Sigmoid colon (tissue), 7 donors: ENCODE measurements around the gene MRRF. TPM values are rescaled to one million over a fixed set of nuclear protein-coding genes. Genes with fewer than 3 reads are reported as not detected.
"Not testable (repeated sequence)": the region's sequence is repeated elsewhere in the genome, so short reads cannot be mapped to it uniquely, and the experiment has no call there.

Experiments used
- DNase-seq: peaks from one replicate; pipeline ENCODE4 v3.0.0-alpha.2; 2019
- H3K27ac ChIP-seq, 4 donors: fragments of 200-600 bp; sonication (generic); one replicate each; pipeline ENCODE4 v1.5.1; 2016 to 2019; ENCODE audit warnings: mild to moderate bottlenecking in 1 of 4
- H3K27me3 ChIP-seq, 3 donors: fragments of 200-600 bp; sonication (generic); one replicate each; pipeline ENCODE4 v1.5.1; 2019; ENCODE audit warnings: mild to moderate bottlenecking in 1 of 3
- H3K36me3 ChIP-seq, 4 donors: fragments of 200-600 bp; sonication (generic); one replicate each; pipeline ENCODE4 v1.5.1; 2016 to 2019
- H3K4me1 ChIP-seq, 4 donors: fragments of 200-600 bp; sonication (generic); one replicate each; pipeline ENCODE4 v1.5.1; 2017 to 2019
- H3K4me3 ChIP-seq, 4 donors: fragments of 200-600 bp; sonication (generic); one replicate each; pipeline ENCODE4 v1.5.1; 2017 to 2019; ENCODE audit warnings: mild to moderate bottlenecking in 2 of 4, moderate library complexity in 1 of 4
- H3K9me3 ChIP-seq, 4 donors: fragments of 200-600 bp in 3 of 4; sonication (generic) in 3 of 4; one replicate each; pipeline versions ENCODE4 v1.5.1 to v1.6.1; 2013 to 2019
- EP300 ChIP-seq, 4 donors: sonication (generic); formaldehyde crosslinking; IDR thresholded peaks; one replicate each; pipeline ENCODE4 v1.6.1; 2017; ENCODE audit warnings: antibody characterized with exemption in 4 of 4
- POLR2A ChIP-seq, 2 donors: fragments of 450-650 bp; IDR thresholded peaks; one replicate each; pipeline ENCODE4 v1.6.1; 2016; ENCODE audit warnings: antibody characterized with exemption in 2 of 2, mild to moderate bottlenecking in 2 of 2, moderate library complexity in 2 of 2
- POLR2AphosphoS5 ChIP-seq, 4 donors: sonication (generic); formaldehyde crosslinking; IDR thresholded peaks; one replicate each; pipeline ENCODE4 v1.6.1; 2017; ENCODE audit warnings: antibody characterized with exemption in 4 of 4
- WGBS, 2 donors: extraction: QIAGEN DNeasy Blood & Tissue Kit; methylation state at CpG; one replicate each; pipeline ENCODE4 v1.1.7; 2013; 5-methylcytosine and 5-hydroxymethylcytosine counted together
- intact Hi-C: fragments of 100-400 bp; cut with DNase I; formaldehyde crosslinking; loops from one replicate; pipeline ENCODE4 v1.15.1; 2023
- polyA plus RNA-seq, 3 donors: library from polyadenylated mRNA; stranded (reverse); fragments of 200-250 nt; gene quantifications; one replicate each; pipeline ENCODE4 v1.2.3, GENCODE V29; 2013
- total RNA-seq, 4 donors: library from RNA; depleted of rRNA; stranded (reverse); fragments of >200 nt; gene quantifications; one replicate each; pipeline ENCODE4 v1.1.0, GENCODE V29; 2016
- TF ChIP-seq, protein P1 (sequence below), 4 experiments: fragments of 450-650 bp in 3 of 4; fragments of 200-600 bp in 1 of 4; IDR thresholded peaks; one replicate each; pipeline ENCODE4 v1.5.1; 2016 to 2019; ENCODE audit warnings: antibody characterized with exemption in 4 of 4, mild to moderate bottlenecking in 3 of 4, moderate library complexity in 2 of 4
- donor health status: healthy with polysubstance abuse.
- donor health status: Bipolar disorder and iron deficiency.
- donor health status: healthy.

The MRRF gene
- total and polyA plus RNA-seq, 7 donors, result 29.9 to 46.7 (median 38.2) TPM

DNA sequence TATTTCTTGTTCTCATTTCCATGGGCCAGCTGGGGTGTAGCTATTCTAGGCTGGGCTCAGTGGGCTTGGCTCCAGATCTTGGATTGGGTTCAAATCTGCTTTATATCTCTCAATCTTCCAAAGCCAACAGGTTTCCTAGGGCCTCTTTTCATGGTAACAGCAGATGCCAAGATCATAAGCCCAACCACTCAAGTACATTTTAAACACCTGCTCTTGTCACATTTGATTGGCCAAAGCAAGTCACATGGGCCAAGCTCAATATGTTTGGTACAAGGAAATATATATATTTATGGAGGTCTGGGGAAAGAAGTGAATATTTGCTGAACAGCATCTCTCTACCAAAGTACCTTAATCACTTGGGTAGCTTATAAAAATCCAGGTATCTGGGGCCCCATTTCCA is 49.5 kb downstream of the MRRF start:
- TF ChIP-seq EP300 (IDR thresholded peaks at IDR 0.05), result no peak
- TF ChIP-seq, protein P1, sequence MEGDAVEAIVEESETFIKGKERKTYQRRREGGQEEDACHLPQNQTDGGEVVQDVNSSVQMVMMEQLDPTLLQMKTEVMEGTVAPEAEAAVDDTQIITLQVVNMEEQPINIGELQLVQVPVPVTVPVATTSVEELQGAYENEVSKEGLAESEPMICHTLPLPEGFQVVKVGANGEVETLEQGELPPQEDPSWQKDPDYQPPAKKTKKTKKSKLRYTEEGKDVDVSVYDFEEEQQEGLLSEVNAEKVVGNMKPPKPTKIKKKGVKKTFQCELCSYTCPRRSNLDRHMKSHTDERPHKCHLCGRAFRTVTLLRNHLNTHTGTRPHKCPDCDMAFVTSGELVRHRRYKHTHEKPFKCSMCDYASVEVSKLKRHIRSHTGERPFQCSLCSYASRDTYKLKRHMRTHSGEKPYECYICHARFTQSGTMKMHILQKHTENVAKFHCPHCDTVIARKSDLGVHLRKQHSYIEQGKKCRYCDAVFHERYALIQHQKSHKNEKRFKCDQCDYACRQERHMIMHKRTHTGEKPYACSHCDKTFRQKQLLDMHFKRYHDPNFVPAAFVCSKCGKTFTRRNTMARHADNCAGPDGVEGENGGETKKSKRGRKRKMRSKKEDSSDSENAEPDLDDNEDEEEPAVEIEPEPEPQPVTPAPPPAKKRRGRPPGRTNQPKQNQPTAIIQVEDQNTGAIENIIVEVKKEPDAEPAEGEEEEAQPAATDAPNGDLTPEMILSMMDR (IDR thresholded peaks at IDR 0.05), result no peak
- TF ChIP-seq POLR2AphosphoS5 (IDR thresholded peaks at IDR 0.05), result no peak
- no peak for TF ChIP-seq POLR2A (IDR thresholded peaks at IDR 0.05)
- H3K4me1 ChIP-seq, result peaks cover 0 to 29% (median 15%) of the 10 kb centered on the region in 4 donors
- no peaks in the 10 kb centered on the region for H3K27me3 ChIP-seq
- intact Hi-C loops, result no loop called here
- H3K4me3 ChIP-seq, result no peak overlapping the region
- no peak for DNase-seq
- no peak overlapping the region for H3K27ac ChIP-seq
- no peaks in the 10 kb centered on the region for H3K9me3 ChIP-seq
- peaks cover 0 to 38% (median 19%) of the 10 kb centered on the region in 4 donors for H3K36me3 ChIP-seq

DNA sequence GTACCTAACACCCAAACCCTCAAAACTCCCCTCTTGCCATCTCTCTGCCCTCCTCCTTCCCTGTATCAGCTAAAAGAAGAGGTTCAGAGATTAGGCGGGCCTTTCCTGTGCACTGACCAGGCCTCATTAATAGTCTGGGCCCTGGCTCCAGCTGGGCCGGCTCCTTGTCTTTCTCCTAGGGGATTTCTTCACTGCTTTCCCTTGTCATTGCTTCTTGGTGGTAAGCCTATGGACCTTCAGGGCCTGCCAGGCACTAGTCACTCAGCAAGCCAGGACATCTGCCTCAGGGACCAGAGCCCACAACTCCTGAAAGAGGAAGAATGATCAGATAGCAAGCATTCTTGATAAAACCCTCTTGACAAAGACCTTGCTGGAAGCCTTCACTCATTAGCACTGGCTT is 50.9 kb downstream of the MRRF start:
- DNase-seq, result no peak
- WGBS, 2 donors, result 88 to 90% methylated on average over 2 of the region's 2 CpGs
- Histone ChIP-seq H3K9me3 (no peaks in the 10 kb centered on the region), H3K27ac (peak overlapping the region in 2 of 4 donors; percentile 3 to 80), H3K4me1 (peaks cover 0 to 38% (median 26%) of the 10 kb centered on the region in 4 donors), H3K36me3 (peaks cover 0 to 36% (median 19%) of the 10 kb centered on the region in 4 donors), H3K4me3 (no peak overlapping the region), H3K27me3 (no peaks in the 10 kb centered on the region)
- intact Hi-C loops, result no loop called here
- TF ChIP-seq POLR2A (IDR thresholded peaks at IDR 0.05), result no peak
- TF ChIP-seq, protein P1 (IDR thresholded peaks at IDR 0.05), result no peak
- TF ChIP-seq POLR2AphosphoS5 (IDR thresholded peaks at IDR 0.05), result no peak
- no peak for TF ChIP-seq EP300 (IDR thresholded peaks at IDR 0.05)

DNA sequence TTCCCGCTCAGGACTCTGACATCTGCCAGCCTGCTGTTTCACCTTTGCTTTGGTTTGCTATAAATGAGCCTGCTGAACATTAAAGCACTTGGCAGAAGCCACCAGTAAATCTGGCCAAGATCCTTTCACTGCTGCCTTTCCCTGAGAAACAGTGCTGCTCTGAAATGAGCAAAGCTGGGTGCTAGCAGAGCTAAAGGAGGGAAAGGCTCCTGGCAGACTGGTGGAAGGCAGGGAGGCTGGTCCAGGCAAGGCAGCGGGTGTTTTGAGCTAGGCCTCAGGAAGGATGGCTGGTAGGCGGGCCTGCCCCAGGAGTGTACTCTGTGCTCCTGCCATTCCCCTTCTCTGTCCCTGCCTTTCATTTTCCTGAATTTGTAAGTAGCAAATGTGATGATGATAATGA is 53.6 kb downstream of the MRRF start:
- peak; percentile 85 for DNase-seq
- peak overlapping the region; percentile 69 to 80 (median 76) for H3K27ac ChIP-seq
- peaks cover 0 to 54% (median 38%) of the 10 kb centered on the region in 4 donors for H3K4me1 ChIP-seq
- peak overlapping the region in 3 of 4 donors; percentile 10 to 23 (median 22) for H3K4me3 ChIP-seq
- peak in 3 of 4 donors; percentile 42 to 57 (median 51) for TF ChIP-seq POLR2AphosphoS5 (IDR thresholded peaks at IDR 0.05)
- TF ChIP-seq POLR2A (IDR thresholded peaks at IDR 0.05), result no peak
- peaks cover 0 to 34% (median 15%) of the 10 kb centered on the region in 4 donors for H3K36me3 ChIP-seq
- 88 to 92% methylated on average over 3 of the region's 3 CpGs for WGBS, 2 donors
- no peaks in the 10 kb centered on the region for H3K9me3 ChIP-seq
- intact Hi-C loops, result no loop called here
- H3K27me3 ChIP-seq, result no peaks in the 10 kb centered on the region

DNA sequence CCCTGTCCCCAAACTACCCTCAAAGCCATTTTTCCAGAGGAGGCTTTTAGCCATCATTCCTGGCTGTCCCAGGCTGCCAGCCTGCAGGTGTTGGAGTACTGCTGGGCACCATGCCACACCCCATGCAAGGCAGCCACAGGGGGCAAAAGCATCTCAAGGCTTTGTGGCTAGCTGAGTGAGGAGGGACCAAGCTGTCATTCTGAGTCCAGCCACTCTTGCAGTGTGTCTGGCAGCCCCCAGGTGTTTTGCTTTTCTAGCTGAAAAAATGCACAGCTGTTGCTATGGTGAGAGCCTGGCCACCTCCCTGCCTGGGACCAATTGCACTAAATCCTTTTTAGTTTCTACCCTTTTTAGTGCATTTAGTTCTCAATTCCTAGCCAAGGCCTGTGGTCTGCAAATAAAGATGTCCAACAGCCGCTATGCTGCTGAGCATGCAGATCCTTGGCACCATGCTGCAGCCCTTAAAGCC is 55.8 kb downstream of the MRRF start:
- intact Hi-C loops, result no loop called here
- Histone ChIP-seq H3K27ac (peak overlapping the region in 3 of 4 donors; percentile 73 to 80 (median 80)), H3K36me3 (peaks cover 0 to 26% (median 3%) of the 10 kb centered on the region in 4 donors), H3K4me1 (peaks cover 0 to 64% (median 47%) of the 10 kb centered on the region in 4 donors), H3K27me3 (no peaks in the 10 kb centered on the region), H3K4me3 (no peak overlapping the region), H3K9me3 (no peaks in the 10 kb centered on the region)
- DNase-seq, result peak; percentile 61
- WGBS, 2 donors, result 76 to 88% methylated on average over 1 of the region's 1 CpG
- TF ChIP-seq EP300 (IDR thresholded peaks at IDR 0.05) (no peak), POLR2AphosphoS5 (IDR thresholded peaks at IDR 0.05) (no peak), POLR2A (IDR thresholded peaks at IDR 0.05) (no peak)
- TF ChIP-seq, protein P1 (IDR thresholded peaks at IDR 0.05), result peak in 1 of 4 experiments; percentile 13

- TF ChIP-seq EP300 (IDR thresholded peaks at IDR 0.05), result no peak
- TF ChIP-seq, protein P1 (IDR thresholded peaks at IDR 0.05), result no peak
- TF ChIP-seq POLR2AphosphoS5 (IDR thresholded peaks at IDR 0.05), result no peak
- no peak for TF ChIP-seq POLR2A (IDR thresholded peaks at IDR 0.05)
- no peaks in the 10 kb centered on the region for H3K9me3 ChIP-seq
- peak overlapping the region in 3 of 4 donors; percentile 4 to 80 (median 20) for H3K27ac ChIP-seq
- no peak overlapping the region for H3K4me3 ChIP-seq
- DNase-seq, result no peak
- intact Hi-C loops, result no loop called here
- no peaks in the 10 kb centered on the region for H3K27me3 ChIP-seq
- peaks cover 0 to 25% (median 3%) of the 10 kb centered on the region in 4 donors for H3K36me3 ChIP-seq
- peaks cover 0 to 60% (median 52%) of the 10 kb centered on the region in 4 donors for H3K4me1 ChIP-seq
- 87 to 94% methylated on average over 2 of the region's 2 CpGs for WGBS, 2 donors
Measured at GRCh38 chr9:122322553-122322952, 57.9 kb downstream of the MRRF start.

GRCh38 chr9:122324665-122325064 is 60.0 kb downstream of the MRRF start:
- H3K4me3 ChIP-seq, DNase-seq, intact Hi-C loops, H3K27me3 ChIP-seq, H3K9me3 ChIP-seq: not testable (repeated sequence)
- 63 to 80% methylated on average over 1 of the region's 1 CpG for WGBS, 2 donors
- Histone ChIP-seq H3K4me1 (peaks cover 0 to 40% (median 32%) of the 10 kb centered on the region in 4 donors), H3K36me3 (peaks cover 0 to 25% (median 5%) of the 10 kb centered on the region in 4 donors), H3K27ac (peak overlapping the region in 2 of 4 donors; percentile 33 to 36)
